G401.6 (cell line): ENCODE measurements around the gene ZNF626.
"Not testable (repeated sequence)": the region's sequence is repeated elsewhere in the genome, so short reads cannot be mapped to it uniquely, and the experiment has no call there.

Experiments
- FAIRE-seq: peaks from 2 replicates; lab custom pipeline; 2012; peaks lifted over from hg19 to GRCh38; lab: Jason Lieb, UNC

Gene ZNF626

DNA sequence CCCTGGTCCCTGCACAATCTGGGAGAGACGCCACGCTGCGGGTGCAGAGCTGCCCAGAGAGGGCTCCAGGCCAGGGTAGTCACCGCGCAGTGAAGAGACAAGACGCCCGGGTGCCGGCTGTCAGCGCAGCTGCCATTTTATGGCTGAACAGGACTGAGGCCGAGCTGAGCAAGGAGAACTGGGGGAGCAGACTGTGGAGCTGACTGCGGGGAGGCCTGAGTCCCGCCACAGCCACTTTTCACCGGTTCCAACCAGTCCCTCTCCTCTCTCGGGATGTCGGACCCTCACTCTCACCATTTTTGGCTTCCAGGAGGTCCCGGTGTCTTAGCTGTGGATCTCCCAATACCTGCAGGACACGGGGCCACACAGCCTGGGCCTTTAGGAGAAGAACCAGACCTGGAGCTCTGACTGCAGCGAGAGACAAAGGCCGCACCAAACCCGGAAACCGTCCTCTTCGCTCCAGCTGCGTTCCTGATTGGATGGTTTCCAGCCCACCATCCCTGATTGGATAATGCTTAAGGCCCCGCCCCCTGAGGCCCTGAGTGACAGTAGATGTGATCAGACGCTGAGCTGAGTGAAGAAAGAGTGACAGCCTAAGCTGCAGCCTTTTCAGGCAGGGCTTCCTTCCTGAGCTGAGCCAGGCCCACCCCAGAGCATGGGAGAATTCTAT lies at the start of gene ZNF626:
ZNF626 (minus strand) TSS at position 422 of the 670 bp plus-strand sequence; CDS start at position 297, 125 bp downstream.
- FAIRE-seq = no peak

DNA sequence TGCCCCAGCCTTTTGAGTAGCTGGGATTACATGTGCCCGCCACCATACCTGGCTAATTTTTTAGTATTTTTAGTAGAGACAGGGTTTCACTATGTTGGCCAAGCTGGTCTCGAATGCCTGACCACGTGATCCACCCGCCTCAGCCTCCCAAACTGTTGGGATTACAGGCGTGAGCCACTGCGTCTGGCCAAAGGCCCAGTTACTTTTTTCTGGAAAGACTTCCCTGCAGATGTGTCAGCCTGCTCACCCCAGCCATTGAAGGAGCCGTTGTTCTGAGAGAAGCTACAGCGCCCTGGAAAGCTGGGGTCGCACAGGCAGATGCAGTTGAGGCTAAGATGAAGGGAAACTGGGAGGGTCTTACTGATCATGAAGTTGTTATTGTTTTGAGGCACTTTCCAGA lies 7.9 kb upstream of the ZNF626 start:
- FAIRE-seq = no peak

DNA sequence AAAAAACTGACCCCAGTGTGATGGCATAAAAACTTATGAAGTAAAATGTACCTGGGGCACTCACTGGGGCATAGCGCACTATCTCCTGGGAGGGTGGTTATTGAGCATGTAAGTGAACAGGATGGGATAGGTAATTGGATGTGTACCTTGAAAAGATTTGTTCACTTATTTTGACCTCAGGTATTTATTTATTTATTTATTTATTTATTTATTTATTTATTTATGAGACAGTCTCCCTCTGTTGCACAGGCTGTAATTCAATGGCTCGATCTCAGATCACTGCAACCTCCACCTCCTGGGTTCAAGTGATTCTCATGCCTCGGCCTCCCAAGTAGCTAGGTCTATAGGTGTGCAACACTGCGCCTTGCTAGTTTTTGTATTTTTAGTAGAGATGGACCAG lies 5.9 kb upstream of the ZNF626 start:
- no peak for FAIRE-seq

DNA sequence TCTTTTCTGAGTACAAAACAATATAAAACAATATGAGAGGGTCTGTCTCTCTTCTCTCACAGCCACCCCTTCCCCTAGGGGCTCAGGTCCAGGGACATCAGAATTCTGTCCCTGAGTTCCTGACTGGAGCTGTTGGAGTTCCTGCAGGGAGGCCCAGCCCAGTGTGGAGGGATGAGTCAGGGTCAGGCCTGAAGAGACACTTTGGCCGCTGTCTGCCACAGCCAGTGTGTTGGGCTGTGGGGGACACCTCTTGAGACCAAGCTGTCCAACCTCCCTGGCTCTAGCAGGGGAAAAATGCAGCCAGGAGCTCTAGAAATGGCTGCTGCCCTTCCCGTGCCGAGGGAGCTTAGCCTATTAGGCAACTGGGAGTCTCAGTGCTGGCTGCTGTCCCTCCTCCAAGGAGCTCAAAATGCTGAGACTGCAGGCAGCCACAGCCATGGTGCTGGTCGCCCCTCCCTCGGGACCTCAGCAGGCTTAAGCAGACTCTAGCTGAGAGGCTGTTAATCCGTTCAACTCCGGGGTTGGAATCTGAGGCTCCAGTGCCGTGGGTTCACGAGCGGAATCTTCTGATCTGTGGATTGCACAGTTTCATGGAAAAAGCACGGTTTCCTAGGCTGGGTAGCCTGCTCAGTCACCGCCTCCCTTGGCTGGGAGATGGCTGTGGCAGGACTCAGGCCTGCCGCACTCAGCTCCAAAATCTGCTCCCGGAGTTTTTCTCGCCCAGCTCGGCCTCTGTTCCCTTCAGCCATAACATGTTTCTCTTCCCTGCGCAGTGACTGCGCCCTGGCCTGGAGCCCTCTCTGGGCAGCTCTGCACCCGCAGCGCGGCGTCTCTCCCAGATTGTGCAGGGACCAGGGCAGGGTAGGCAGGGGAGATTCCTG lies 3.8 kb upstream of the ZNF626 start:
- FAIRE-seq = no peak

DNA sequence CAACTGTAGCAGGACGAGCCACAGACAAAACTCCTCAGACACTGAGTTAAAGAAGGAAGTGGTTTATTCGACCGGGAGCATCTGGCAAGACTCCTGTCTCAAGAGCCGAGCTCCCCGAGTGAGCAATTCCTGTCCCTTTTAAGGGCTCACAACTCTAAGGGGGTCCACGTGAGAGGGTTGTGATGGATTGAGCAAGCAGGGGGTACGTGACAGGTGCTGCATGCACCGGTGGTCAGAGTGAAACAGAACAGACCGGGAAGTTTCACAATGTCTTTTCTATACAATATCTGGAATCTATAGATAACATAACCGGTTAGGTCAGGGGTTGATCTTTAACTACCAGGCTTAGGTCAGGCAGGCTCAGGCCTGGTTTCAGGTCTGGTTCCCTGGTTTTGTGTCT lies 3.1 kb upstream of the ZNF626 start:
- not testable (repeated sequence) for FAIRE-seq

DNA sequence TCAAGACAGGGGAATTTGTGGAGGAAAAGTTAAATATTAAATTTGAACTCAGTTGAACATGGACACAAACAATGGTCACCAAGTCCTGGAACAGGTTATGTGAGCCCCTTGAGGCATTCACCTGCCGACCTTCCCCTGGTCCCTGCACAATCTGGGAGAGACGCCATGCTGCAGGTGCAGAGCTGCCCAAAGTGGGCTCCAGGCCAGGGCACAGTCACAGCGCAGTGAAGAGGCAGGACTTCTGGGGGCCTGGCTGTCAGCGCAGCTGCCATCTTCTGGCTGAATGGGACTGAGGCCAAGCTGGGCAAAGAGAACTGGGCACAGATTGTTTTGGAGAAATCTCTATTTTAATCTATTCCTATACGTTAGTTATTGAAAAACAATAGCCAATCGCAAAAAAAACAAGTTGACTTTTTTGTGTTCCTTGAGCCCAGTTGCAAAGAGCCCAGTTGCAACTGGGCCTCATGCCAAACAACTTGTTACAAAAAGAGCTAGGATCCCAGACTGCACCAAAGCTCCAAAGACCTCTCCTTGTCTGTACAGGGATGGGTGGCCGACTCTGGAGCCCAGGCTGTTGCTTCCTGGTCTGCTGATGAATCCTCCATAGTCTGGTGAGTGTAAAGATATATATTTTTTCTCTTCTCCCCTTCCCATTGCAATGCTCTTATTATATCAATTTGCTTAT lies 1.2 kb upstream of the ZNF626 start:
- no peak for FAIRE-seq

DNA sequence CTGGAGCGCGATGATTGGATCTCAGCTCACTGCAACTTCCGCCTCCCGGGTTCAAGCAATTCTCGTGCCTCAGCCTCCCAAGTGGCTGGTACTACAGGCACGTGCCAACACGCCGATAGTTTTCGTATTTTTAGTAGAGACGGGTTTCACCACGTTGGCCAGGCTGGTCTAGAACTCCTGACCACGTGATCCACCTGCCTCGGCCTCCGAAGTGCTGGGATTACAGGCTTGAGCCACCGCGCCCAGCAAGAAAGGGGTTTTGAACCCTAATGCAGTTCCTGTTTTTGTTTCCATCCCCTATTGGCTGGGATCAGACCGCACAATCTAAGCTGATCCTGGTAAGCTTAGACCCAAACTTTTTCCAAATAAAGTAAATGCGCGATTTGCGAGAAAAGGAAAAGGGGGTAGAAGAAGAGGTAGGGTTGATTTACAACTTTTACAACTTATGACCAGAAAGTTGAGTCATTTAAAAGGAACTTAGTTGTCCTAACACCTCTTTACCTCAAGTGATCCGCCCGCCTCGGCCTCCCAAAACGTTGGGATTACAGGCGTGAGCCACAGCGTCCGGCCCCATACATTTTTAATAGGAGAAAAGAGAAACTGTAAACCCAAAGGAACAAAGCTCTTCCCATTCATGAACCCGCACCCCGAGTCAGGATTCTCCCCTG lies 764 bp downstream of the ZNF626 start:
- FAIRE-seq = no peak

DNA sequence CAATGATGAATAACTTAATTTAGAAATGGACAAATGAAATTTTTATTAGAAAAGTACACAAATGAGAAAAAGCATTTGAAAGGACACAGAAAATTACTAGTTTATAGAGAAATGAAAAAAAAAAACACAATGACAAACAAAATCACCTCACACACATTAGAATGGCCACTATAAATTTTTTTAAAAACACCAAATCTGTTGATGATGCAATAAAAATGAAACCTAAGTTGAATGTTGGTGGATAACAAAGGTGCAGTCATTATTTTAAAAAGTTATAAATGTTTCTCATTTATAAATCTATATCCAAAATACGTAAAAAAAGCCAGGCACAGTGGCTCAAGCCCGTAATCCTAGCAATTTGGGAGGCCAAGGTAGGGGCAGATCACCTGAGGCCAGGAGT lies 20.8 kb downstream of the ZNF626 start:
- no peak for FAIRE-seq

DNA sequence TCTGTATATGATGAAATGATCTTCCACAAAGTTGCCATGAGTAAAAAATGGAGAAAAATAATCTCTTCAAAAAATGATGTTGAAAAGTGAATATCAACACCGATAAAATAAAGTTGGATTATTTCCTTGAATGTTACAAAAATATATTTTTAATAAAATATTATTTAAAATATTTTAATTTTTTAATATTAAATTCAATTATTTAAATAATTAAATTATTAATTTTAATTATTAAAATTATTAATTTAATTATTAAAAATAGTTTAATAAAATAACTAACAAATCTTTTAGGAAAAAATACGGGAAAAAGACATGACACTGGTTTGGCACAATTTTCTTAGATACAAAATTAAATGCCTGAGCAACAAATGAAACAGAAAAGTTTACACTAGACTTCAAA lies 21.3 kb downstream of the ZNF626 start:
- FAIRE-seq = peak; percentile 95

DNA sequence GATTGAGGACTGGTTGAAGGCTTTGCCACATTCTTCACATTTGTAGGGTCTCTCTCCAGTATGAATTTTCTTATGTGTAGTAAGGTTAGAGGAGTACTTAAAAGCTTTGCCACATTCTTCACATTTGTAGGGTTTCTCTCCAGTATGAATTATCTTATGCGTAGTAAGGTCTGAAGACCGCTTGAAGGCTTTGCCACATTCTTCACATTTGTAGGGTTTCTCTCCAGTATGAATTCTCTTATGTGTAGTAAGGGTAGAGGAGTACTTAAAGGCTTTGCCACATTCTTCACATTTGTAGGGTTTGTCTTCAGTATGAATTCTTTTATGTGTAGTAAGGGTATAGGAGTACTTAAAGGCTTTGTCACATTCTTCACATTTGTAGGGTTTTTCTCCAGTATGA lies 36.8 kb downstream of the ZNF626 start:
- FAIRE-seq = not testable (repeated sequence)

DNA sequence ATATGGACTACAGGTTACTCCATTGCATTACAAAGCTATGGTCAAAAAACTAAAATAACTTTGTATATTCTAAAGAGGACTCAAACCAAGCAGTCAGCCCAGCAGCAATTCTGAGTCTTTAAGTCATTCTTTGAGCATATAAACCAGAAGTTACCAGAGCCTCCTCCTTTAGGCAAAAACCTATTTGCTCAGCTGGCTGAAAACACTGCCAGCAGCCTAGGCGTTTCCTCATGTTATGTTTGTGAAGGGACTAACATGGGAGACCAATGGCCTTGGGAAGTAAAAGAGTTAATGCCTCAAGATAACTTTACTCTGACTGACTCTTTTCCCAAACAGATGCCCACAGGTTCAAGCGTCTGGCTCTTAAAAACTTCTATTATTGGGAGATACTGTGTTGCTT lies 45.3 kb downstream of the ZNF626 start:
- FAIRE-seq = no peak

DNA sequence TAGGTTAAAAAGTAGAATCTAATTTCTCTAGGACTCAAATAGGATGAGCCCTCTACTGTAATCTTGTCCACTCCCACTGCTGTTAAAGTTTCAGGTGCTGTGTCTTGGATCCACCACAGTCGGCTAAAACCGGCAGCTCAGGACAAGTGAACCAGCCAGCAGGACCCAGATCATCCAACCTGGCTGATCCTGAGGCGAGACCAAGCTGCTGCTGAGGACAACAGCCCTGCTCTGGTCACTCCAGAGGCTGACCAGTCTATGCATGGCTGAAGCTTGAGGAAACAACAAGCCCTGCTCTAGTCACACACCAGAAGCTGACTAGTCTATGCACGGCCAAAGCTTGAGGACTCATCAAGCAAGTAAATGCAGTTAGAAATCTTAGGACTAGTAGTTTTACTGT lies 46.4 kb downstream of the ZNF626 start:
- FAIRE-seq = not testable (repeated sequence)

DNA sequence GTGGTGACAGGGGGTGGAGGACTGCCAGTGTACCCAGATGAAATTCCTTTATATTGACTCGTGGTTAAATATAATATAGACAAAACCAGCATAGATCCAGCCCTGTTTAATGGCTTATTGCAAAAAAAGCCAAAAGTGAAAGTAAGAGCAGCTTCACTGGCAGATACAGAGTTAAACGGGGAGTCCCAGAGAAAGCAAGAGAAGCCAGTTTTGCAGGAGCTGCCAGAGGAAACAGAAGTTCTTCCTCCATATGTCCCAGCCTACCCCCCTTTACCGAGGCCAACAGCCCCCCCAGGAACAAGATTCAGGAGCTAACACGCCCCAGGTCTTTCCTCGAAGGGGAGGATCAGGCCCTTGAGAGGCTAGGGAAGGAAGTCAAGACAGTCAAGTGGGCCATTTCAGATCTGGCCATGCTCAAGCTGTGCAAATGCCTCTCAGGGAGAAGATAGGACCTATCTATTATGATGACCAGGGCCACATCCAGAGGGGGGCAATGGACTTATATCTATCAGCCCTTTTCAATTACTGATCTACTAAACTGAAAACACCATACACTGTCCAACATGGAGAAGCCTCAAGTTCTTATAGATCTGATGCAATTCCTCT lies 48.6 kb downstream of the ZNF626 start:
- no peak for FAIRE-seq

DNA sequence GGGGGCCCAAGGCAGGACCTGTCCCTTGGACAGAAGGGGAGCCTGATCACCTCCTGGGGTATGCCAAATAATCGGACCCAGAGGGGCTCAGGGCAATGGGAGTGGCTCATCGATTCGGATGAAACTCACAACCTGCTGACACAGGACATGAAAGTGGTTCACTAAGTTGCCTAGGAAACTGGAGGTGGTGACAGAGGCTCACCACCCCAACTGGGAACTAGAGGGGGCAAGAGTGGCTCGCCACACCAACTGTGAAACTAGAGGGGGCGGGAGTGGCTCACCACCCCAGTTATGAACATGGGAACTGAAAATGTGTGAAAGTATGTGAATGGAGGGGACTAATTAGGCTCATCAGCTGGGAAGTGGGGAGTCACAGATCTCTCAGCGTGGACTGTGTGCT lies 49.5 kb downstream of the ZNF626 start:
- no peak for FAIRE-seq

DNA sequence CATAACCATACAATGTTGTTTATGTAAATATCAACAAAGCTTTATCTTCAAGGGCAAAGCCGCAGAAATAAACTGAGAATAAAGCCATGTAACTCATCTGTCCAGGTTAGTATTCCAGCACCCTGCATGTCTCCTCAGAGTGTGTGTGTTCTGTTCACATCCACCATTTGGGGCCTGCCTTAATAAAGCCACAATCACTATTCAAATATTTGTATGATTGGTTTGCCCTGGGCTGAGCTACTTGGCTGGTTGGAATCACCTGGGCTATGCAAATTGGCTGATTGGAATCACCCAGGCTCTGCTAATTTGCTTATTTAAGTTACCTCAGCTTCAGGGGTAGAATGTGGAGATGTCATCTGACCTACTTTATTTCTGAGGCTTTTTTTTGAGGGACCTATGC lies 53.4 kb downstream of the ZNF626 start:
- no peak for FAIRE-seq
